Measurements from ENCODE around the gene TMEM253.

TMEM253 gene

DNA sequence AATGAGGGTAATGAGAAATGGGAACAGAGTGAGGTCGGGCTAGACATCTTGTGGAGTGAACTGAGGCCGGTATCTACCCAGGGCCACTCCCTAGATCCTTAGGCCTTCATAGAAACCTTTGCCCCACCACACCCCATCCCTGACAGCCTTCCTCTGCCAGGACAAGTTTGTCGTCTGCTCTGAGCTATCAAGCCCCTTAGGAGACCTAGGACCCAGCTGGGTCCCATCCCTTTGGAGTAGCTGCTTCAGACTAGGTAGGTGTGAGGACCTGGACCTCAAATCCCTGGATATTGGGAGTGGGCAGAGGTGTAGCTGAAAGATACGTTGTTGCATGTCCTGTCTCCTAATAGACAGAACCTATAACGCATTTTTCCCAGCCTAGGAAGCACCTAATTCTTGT is at the start of gene TMEM253:
TMEM253 (plus strand) TSS at position 136 of the 400 bp plus-strand sequence. CDS start 278 bp downstream, outside the sequence.
- DNase-seq: no peak

DNA sequence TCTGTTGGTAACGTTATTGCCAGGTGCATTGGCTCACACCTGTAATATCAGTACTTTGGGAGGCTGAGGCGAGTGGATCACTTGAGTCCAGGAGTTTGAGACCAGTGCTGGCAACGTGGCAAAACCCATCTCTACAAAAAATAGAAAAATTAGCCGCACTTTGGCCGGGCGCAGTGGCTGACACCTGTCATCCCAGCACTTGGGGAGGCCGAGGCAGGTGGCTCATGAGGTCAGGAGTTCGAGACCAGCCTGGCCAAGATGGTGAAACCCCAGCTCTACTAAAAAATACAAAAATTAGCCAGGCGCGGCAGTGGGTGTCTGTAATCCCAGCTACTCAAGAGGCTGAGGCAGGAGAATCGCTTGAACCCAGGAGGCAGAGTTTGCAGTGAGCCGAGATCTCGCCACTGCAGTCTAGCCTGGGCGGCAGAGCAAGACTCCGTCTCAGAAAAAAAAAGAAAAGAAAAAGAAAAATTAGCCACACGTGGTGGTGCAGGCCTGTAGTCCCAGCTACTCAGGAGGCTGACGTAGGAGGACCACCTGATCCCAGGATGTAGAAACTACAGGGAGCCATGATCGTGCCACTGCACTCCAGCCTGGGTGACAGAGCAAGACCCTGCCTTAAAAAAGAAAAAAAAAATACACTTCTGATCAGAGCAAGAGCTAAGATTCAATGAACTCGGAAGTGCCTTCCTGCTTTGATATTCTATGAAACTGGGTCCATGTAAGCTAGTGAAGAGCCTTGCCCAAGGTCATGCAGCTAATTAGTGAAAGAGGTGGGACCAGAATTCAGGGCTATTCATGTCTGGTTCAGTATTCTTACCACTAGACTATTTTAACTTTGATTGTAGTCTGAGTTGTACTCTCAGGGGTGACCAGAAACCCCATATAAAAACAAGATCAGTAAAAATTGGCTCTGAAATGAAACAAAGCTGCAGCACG is 47.4 kb upstream of the TMEM253 start:
- no peak for DNase-seq

DNA sequence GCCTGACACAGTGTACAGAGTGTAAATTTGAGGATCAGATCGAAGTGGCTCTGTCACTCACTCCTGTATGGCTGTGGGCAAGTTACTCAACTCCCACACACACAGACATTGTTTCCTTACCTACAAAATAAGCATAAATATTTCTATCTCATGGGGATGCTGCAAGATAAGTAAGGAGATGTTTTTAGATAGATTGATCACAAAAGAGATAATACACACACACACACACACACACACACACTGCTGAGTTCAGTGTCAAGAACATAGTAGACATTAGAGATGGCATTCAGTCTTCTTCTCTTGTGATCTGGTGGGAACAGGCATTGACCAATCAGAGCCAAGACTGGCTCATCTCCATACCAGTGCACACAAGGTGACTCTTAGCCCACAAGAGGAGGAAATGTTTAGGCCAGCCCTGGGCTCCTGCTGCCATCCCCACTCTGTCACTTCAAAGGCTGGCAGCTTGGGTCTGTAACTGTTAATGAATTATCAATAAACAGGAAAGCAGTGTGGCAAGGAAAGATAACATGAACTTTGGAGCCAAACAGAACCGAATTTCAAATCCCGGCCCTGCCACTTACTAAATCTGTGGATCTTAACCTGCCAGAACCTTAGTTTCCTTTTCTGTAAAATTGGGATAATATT is 46.6 kb upstream of the TMEM253 start:
- no peak for DNase-seq

DNA sequence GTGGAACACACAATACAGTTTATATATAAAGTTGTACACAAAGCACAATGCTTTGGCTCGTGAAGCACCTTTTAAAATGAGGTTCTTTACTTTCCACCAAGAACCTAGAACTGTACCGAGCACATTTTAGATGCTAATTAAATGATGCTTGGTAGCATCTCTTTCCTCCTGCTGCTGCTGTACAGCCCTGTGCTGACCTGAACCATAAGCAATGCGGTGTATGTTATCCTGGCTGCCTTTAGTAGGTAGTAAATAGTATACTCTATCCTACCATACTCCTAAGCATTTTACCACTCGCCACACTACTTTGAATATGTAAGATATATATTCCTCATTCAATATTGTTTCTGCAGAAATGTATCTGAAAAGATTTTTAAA is 46.1 kb upstream of the TMEM253 start:
- DNase-seq: no peak

DNA sequence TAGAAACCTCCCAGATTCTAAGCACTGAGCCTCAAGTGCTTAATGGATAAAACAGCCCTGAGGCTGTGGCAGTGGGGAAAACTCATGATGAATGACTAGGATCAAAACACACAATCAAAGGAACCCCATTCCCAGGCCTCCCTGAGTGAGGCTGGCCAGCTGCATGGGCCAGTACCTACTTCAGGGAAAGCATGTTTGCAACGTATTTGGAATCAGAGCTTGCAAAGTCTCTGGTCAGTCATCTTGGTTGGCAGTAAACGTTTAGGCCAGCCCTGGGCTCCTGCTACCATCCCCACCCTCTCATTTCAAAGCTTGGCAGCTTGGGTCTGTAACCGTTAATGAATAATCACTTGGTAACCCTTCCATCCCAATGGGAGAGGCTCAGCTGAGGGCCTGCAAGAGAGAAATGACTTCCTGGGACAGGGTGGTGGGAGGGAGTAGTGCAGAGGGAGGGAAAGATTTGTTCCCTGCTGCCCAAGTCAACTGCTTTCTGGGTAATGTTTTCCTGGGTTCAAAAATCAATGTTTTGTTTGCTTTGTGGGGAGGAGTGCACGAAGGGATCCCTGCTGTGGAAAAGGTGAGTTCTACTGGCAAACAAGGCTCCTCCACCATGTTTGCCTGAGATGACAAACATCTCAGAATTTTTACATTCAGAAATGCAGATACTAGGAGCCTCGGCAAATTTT is 45.3 kb upstream of the TMEM253 start:
- DNase-seq: no peak

DNA sequence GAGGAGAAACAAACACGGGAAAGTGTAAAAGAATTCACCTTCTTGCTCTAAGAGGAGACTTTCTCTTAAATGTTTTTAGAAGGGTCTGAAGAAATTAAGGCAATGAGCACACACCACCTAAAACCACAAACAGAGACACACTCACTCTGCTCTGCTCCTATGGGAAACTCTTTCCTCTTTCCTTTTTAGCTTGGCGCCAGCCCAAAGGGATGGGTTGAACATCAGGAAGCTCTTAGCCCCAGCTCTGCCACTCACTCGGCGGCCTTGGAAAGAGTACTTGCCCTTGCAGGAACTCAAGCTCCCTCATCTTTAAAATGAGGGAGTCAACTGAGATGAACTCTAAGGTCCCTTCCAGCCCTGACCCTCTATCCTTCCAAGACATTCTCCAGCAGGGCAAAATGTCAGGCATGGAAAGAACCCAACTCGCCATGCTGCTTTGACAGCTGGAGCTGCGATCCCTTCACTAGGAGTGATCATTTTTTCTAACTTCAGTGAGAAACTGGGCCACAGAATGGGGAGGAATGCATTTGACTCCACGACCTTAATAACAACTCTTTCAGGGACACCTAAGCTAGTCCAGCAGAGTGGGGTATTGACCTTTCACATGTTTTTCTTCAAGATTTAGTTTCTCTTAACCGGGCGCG is 44.2 kb upstream of the TMEM253 start:
- DNase-seq: no peak

DNA sequence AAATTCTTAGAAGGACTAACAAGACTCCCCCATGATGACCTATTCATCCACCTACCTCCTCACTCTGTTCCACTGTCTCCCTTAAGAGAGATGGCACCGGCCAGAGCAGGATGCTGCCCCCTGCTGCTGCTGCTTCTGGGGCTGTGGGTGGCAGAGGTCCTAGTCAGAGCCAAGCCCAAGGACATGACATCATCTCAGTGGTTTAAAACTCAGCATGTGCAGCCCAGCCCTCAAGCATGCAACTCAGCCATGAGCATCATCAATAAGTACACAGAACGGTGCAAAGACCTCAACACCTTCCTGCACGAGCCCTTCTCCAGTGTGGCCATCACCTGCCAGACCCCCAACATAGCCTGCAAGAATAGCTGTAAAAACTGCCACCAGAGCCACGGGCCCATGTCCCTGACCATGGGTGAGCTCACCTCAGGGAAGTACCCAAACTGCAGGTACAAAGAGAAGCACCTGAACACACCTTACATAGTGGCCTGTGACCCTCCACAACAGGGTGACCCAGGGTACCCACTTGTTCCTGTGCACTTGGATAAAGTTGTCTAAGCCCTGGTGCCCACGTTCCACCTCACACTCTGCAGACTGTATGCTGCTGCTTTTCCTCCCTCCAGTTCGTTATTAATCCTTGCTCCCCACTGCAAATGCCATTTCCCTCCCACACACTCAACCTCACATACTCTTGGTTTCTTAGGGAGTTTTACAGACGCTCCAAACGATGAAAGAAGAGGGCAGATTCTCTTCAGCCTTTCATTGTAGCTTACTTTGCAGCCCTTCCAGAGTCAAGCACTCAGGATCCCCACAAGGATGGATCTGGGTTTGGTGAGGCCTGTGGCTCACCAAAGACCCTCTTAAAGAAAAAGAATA is 42.8 kb upstream of the TMEM253 start, which contains the start of gene RNASE8:
RNASE8 (plus strand) TSS at position 20 of the 873 bp plus-strand sequence; CDS start at position 91, 71 bp downstream.
- DNase-seq: no peak

DNA sequence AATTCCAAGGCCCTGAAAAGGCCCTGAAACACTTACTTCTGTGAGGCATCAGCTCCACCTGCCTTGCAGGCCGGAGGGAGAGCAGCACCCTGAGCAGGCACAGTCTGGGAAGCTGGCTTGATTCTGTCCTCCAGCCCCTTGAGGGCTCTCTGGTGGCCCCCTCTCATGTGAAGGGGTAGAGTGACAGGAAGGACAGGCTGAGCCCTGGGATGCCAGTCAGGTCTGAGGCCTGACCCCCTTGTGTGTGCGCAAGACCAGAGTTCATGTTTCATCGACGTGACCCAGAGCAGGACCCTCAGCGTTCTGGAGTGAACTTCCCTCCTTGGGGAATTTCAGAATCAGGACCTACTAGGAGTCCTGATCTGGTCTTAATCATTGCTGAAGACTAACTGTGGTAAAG is 42.0 kb upstream of the TMEM253 start:
- DNase-seq: no peak

DNA sequence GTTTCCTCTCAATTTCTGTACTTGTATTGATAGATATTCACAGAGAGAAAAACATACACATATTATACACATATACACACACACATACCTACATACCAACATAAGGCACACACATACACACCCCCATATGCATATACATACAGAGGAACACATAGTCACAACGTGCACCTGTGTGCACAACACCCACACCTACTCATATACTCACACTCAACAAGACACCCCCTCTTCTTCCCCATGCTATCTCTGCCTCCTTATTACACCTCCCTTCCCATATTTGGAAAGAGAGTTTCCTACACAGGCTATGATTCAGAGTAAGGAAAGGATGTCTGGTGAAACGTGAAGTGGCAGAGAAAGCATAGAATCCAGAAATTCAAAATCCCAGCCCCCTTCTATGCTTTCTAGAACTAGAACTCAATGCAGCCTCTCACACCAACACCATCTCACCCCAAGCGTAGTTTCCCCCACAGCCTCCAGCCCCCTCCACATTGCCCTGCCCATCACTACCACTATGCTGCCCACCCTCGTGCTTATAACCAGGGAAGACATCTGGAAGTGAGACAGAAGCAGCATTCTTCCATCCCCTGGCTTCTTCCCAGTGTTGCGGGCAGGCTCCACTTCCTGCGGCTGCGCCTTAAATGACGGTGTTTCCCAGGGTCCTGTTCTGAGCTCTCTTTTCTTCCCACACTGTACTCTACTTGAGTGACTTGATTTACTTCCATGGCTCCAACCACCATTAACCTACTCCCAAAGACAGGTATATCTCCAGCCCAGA is 40.8 kb upstream of the TMEM253 start:
- no peak for DNase-seq

DNA sequence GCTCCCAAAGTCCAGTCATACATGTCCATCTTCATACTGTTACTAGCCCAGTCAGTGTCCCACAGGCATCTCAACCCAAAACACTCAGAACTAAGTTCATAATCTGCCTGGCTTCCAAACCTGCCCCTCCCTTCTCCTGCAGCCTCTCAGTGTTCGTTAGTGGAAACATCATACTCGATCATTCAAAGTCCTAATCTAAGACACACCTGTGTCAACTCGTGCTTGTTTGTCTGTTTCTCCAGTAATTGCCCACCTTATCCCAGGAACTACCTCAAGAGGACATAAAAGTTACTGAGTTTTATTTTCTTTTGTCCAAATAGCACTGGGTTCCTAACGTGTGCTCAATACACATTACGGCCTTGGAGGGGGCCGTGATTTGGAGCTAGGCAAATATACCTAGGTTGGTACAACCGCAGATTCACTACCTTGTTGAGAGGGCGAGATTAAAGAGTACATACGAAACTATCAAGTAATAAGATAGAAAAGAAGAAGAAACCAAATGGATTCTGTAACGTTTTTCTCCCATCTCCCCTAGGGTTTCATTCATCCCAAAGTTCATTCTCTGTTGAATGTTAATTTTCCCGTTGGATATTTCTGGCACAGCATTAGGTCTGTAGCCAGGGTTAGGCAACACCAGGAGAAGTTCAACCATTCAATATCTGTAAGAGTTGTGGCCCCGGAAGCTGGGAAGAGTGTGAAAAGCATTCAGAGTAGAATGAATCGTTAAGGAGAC is 40.1 kb upstream of the TMEM253 start:
- no peak for DNase-seq

DNA sequence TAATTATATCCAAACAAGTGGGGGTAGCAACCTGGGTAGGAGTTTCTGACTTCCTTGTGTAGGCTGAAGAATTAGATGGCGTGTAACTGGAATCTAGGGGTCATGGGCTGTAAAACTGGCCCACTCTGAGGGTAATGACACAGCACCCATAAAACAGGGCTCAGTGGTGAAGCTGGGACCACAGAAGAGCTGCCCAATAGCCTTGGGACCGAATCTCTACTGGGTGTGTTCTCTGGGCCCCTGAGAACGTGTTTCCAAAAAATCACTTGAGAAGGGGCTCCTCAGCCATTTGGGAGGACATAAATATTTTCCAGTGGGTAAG is 39.6 kb upstream of the TMEM253 start:
- DNase-seq: no peak

DNA sequence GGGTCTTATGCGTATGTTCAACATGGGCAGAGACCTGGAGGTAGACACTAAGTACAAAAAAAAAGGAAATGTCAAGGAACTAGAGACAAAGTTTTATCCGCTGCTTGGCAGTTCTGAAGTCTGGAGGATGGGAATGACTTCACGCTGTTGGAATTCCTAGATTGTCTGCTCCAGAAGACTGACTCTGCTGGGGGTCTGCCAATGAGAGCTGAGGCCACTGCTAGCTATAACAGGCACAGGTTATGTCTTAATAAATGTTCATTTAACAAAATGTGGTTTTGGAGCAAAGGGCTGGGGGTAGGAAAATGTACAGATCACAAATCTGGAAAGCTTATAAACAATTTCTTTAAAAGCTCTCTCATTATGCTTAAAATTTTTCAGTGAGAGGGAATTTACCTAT is 37.4 kb upstream of the TMEM253 start:
- no peak for DNase-seq

DNA sequence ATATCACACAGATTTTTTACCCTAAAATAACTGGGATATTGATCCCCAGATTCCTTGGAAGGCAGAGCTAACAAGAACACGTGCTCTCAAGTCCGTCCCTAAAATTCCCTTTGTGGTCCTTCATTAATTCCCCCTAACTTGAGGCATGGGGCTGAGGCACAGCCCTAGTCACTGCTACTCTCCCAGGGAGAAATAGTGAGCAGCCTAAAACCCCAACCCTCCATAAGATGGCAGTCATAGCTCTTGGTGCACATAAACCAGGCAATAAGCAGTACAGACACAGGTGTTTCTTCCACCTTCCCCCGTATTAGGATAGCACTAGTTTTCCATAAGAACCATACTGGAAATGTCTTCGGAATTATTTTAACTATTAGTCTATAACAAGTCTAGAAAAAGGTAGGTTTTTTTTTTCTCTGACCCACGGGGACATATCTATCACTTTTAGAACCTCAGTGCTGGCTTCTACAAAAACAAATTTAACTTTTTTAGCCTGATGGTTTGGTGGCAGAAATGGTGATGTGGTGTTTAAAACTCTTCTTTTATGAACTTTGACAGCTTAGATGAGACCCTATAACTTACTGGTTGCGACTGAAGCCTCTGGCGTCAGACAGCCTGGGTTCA is 33.9 kb upstream of the TMEM253 start:
- peak in 2 of 6 experiments; percentile 11 for DNase-seq

DNA sequence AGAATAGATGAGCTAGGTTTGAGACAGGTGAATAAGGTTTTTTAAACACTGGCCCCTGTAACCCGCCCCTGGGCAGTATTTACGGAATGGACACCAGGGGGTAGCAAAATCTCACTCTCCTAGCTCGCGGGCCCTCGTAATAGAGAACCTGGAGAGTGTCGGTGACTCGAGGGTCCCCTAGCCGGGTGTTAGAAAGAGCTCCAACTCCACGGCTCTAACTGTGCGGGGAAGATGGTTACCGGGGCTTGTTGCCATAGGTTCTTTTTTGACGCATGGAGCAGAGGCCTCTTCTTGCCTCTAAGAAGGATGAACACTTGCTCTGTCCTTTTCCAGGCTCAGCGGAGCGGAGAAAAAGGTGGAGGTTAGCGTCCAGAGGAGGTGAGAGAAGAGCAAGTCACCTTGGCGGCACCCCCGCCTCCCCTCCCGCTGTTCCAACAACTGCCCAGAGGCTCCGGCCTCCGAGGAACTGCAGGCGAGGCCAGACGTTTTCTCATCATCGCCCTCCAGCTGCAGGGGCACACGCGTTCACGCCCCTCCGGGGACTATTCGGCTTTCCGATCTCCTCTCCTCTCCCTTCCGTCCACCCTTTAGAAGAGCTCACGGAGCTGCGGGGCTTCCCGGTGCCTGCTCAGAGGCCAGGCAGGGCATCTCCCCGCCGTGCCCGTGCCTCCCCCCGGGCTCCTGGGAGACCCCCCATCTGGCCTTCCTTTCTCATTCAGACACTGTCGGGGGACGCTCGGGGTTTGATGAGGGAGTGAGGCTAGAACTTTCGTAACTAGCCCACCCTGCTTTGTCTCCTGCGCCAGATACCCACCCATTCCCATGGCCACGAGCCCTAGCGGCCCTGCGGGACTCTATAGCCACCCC is 32.1 kb upstream of the TMEM253 start:
- peak; percentile 32 to 54 (median 38) for DNase-seq

DNA sequence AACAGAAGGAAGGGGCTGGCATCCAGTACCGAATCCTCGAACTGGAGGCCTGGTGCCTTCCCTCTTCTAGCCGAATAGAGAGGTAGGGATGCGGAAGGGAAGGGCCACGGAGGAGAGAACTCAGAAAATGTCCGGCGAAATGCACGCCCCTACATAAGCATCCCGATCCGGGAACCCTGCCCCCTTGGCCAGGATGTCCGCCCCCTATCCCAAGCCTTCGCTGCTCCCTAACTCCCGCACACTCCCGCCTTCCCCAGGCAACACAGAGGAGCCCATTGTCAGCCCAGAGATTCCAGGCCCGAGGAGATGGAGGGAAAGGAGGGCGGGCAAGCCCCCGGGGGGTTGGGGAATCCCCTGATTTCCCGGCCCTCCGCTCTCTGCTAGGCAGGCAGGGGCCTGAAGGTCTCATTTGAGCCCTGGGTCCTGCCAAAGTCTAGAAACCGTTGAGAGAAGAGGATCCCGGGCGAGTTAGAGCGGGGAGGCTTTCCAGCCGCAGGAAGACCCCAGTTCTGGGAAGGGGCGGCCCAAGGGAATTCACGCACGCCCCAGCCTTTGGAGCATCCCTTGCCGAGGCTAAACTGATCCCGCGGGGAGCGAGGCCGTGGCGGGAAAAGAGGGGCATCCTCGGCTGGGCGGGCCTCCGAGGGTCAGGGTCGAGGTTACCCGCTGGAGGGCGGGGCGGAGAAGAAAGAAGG is 31.3 kb upstream of the TMEM253 start:
- peak in 4 of 6 experiments; percentile 4 to 38 (median 24) for DNase-seq

DNA sequence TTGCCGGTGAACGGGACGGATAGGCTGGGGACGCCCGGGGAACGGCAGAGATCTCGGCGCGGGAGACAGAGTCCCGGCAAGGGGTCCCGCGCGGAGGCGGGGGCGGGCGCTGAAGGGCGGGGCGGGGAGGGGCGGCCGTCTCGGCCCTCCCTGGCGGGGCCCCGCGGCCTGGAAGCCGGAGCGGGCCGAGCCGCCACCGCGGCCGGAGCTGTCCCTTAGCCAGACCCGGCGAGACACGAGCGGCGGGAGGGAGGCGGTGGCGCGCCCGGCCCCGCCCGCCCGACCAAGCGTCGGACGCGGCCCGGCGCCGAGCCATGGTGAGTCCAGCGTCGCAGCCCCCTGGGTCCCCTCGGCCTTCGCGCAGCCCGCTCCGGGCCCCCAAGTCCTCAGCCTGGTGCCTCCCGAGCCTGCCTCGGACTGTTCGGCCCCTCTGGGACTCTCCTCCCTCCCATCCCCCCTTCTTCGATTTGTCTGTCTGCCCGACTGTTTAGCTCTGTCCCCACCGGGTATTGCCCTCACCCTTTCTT is 30.7 kb upstream of the TMEM253 start, which contains the start of gene ARHGEF40:
ARHGEF40 (plus strand) TSS at position 222 of the 527 bp plus-strand sequence; CDS start at position 315, 93 bp downstream.
- DNase-seq: peak in 2 of 6 experiments; percentile 12 to 32

DNA sequence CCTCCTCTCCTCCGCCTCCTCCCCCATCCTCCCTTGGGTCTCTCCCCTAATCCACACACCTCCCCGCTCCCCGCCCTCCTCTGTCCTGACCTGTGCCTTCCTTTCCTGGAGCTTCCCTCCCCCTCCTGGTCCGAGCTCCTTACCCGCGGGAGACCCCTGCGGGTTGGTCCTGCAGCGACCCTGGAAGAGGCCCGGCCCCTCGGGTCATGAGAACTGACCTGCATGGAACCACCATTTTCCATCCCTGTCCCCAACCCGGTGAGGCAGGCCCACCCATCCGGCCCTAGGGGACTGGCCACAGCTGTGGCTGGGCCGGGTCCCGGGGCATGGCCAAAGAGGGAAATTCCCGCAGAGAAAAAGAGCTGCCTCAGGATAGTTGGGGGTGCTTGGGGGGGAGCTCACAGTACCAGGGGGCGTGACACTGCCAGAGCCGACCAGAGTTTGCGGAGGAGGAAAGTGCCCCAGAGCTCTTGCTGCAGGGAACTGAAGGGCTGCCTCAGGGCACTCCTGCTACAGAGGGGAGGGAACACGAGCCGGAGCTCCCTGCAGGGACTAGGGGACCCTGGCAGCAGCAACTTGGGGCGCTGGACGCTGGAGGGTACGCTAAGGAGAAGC is 30.1 kb upstream of the TMEM253 start:
- peak in 2 of 6 experiments; percentile 41 to 52 for DNase-seq
